Upper lobe of left lung (tissue), 4 donors: ENCODE data around the gene COL19A1.

Experiments
- CTCF ChIP-seq, 6 experiments: fragments of 450-650 bp in 4 of 6; fragments of 200-600 bp in 2 of 6; sonication (generic) in 2 of 6; IDR thresholded peaks; one replicate each; pipeline ENCODE4 v1.5.1; 2016 to 2019; ENCODE audit warnings: antibody characterized with exemption in 6 of 6
- EP300 ChIP-seq, 4 donors: sonication (generic); formaldehyde crosslinking; IDR thresholded peaks; one replicate each; pipeline ENCODE4 v1.5.1; 2017; ENCODE audit warnings: antibody characterized with exemption in 4 of 4, control low read depth in 2 of 4
- POLR2AphosphoS5 ChIP-seq, 2 donors: sonication (generic); formaldehyde crosslinking; IDR thresholded peaks; one replicate each; pipeline ENCODE4 v1.5.1; 2017; ENCODE audit warnings: antibody characterized with exemption in 2 of 2

- no peak for TF ChIP-seq CTCF (IDR thresholded peaks at IDR 0.05)
- TF ChIP-seq POLR2AphosphoS5 (IDR thresholded peaks at IDR 0.05) = no peak
- TF ChIP-seq EP300 (IDR thresholded peaks at IDR 0.05) = no peak
These were observed 49.0 kb downstream of the COL19A1 start for GRCh38 chr6:69915346-69915745.
